GM12873 (cell line): ENCODE data around the gene KIF26B.

Source experiments
- CTCF ChIP-seq: IDR thresholded peaks from 2 replicates; pipeline ENCODE4 v1.5.1; 2012; ENCODE audit warnings: low read depth, mild to moderate bottlenecking, moderate library complexity, low read length, control low read depth; ENCODE audit not compliant: insufficient read depth; ENCODE audit errors: missing control alignments

KIF26B gene

DNA sequence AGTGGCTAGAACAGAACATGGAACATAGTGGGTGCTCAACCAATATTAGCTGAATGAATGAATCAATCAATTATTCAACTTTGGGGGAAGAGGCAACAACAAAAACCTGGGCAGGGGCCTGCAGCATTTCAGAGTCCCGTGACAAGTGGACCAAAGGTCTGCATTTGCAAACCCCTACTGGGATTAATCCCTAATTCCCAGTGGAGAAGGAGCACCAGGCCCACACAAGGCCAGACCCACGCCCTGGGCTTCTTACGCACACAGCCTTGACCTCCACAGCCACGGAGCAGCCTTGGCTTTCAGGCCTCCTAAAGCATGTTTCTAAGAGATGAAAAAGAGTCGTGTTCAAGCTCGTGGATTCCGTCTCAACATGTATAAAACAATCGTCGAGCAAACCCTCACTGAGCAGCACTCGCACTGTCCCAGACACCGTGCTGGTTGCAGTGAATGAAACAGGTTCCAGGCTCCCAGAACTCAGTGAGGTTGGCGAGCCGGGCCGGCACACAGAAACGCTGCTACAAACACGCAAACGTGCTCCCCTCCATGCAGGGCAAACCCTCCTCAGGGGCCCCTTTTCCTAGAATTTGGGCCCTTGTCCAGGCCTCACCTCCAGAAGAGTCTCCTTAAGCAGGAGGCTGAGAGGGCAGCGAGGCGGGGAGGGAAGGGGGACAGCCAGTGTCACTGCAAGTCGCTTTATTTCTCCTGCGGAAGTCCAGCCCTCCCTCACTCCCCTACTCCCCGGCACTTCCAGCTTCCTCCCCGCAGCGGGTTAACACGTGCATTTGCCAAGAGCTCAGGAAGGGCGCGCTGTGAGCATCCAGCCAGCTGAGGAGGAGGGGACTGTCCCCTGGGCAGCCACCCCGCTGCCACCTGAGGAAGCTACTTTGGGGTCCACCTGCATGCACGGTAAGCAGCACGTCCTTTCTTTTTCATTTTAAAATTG, 556.4 kb downstream of the KIF26B start:
- no peak for TF ChIP-seq CTCF

DNA sequence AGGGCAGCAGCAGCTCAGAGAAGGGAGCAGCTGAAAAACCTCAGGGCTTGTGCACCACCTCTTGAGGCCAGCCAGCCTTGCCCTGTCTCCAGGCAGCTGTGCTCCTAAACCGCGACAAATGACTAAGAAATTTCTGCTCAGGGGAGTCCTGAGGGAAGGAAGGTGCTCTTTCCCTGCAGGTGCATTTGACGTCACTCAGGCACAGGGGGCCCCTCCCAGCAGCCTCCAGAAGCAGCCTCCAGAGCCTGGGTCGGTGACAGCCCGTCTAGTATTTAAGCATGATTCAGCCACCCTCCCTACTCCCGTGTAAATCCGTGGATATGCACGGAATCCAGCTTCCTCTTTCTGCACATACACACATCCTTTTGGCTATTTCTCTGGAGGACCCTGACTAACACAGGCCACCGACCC, 560.5 kb downstream of the KIF26B start:
- no peak for TF ChIP-seq CTCF

DNA sequence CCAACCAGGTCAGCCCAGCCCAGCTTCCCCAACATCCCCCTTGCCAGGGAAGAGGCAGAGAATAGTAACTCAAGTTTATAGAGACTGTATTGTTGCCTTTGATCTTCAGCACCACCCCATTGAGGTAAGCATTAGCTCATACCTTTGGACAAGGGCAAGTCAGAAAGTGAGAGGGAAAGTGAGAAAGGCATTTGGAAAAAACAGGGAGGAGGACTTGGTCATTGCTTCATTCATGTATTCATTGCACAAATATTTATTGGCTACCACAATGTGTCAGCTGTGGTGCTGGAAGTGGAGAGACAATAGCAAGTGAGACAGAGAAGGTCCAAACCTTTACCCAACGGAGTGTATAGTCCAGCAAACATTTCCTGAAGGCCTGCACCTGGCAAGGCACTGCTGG, 561.2 kb downstream of the KIF26B start:
- no peak for TF ChIP-seq CTCF

- TF ChIP-seq CTCF = no peak
These were observed 561.8 kb downstream of the KIF26B start for GRCh38 chr1:245716561-245716960.

DNA sequence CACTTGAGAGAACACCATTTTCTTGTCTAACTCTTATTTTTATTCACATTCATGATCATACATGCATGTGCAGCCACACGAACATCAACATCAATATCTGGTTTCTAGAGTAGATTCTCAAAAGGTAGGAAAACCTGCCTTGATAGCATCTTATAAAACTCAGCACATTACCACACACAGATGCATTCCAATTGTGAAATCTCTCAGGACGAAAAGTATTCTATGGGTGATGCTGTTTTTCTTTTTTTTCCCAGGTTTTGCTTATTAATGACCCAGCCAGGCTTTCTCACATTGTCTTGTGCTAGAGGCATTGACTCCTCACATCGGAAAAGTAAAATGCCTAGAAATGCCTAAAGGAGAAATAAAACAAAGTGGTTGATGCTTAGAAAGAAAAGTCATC, 562.8 kb downstream of the KIF26B start:
- no peak for TF ChIP-seq CTCF

DNA sequence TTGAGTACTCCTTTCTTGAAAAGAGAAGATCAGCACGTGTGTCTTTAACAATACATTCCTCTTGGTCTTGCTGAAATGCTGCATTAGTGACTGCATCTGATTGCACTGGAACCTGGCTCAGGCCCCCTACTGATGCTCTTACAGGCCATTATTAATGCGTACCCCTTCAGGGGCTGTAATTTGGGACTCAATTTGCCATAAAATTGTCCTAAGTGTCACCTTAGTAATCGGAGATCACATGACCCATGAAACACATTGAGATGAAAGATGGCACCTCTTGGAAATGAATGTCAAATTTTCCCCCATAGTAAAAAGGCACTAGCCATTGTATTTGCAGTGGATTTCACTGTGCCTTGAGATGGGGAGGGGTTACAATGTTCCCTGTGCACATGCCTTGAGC, 563.3 kb downstream of the KIF26B start:
- no peak for TF ChIP-seq CTCF

DNA sequence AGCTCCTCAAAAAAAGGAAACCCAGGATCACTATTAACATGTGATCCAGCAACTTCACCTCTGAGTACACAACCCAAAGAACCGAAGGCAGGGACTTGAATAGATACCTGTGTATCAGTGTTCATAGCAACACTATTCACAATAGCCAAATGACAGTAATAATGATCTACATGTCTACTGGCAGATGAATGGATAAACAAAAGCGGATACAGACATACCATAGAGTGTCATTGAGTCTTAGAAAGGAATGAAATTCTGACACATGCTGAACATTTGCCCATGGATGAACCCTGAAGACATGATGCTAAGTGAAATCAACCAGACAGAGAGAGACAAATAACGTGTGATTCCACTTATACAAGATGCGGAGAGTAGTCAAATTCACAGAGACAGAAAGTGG, 564.2 kb downstream of the KIF26B start:
- TF ChIP-seq CTCF = no peak
